GM23338 (cell line): ENCODE data around the gene POLR2L. TPM values are rescaled to one million over a fixed set of nuclear protein-coding genes. Genes with fewer than 3 reads are reported as not detected.
A peak's percentile ranks its signal among the peaks of the same experiment; 100 is the strongest.

Experiments used
- ATAC-seq: fragments of 200-7000 bp; cut with Tn5 transposase; 3 replicates; pipeline ENCODE4 v1.9.1; 2020
- DNase-seq: peaks from one replicate; pipeline ENCODE4 v3.0.0-alpha.2; 2015; ENCODE audit warnings: low spot score
- H2AFZ ChIP-seq: fragments of 200-600 bp; sonication (generic); 2 replicates; pipeline ENCODE4 v1.8.0; 2016; ENCODE audit warnings: antibody characterized with exemption, mild to moderate bottlenecking, moderate library complexity
- H3F3A ChIP-seq: fragments of 200-600 bp; sonication (generic); replicated peaks from 2 replicates; pipeline ENCODE4 v1.8.0; 2017; ENCODE audit warnings: antibody characterized with exemption, mixed run types, low read depth
- H3K27ac ChIP-seq: fragments of 200-600 bp; sonication (generic); 2 replicates; pipeline ENCODE4 v1.6.1; 2016; ENCODE audit warnings: low read depth
- H3K27me3 ChIP-seq: fragments of 200-600 bp; sonication (generic); 2 replicates; pipeline ENCODE4 v1.8.0; 2016; ENCODE audit warnings: mild to moderate bottlenecking, mixed run types, moderate library complexity; ENCODE audit not compliant: insufficient read depth
- H3K36me3 ChIP-seq: fragments of 200-600 bp; sonication (generic); 2 replicates; pipeline ENCODE4 v1.8.0; 2016; ENCODE audit warnings: mild to moderate bottlenecking; ENCODE audit not compliant: insufficient read depth
- H3K4me1 ChIP-seq: fragments of 200-600 bp; sonication (generic); 2 replicates; pipeline ENCODE4 v1.8.0; 2016; ENCODE audit warnings: mild to moderate bottlenecking, moderate library complexity; ENCODE audit not compliant: insufficient read depth
- H3K4me2 ChIP-seq: fragments of 200-600 bp; sonication (generic); 2 replicates; pipeline ENCODE4 v1.7.1; 2017; ENCODE audit warnings: mixed run types
- H3K4me3 ChIP-seq: fragments of 200-600 bp; sonication (generic); 2 replicates; pipeline ENCODE4 v1.6.1; 2016; ENCODE audit warnings: mixed run types
- H3K79me2 ChIP-seq: fragments of 200-600 bp; sonication (generic); replicated peaks from 2 replicates; pipeline ENCODE4 v1.8.0; 2017; ENCODE audit warnings: mild to moderate bottlenecking; ENCODE audit not compliant: insufficient read depth
- H3K9me2 ChIP-seq: fragments of 200-600 bp; sonication (generic); 2 replicates; pipeline ENCODE4 v1.8.0; 2017; ENCODE audit not compliant: insufficient read depth
- H4K20me1 ChIP-seq: fragments of 200-600 bp; sonication (generic); replicated peaks from 2 replicates; pipeline ENCODE4 v1.8.0; 2017; ENCODE audit warnings: mild to moderate bottlenecking; ENCODE audit not compliant: insufficient read depth
- H3K27ac Mint-ChIP-seq: 2 replicates; pipeline ENCODE4 v1.8.0; 2020; ENCODE audit warnings: inconsistent platforms, mild to moderate bottlenecking, moderate library complexity, mixed read lengths
- H3K27me3 Mint-ChIP-seq: 3 replicates; pipeline ENCODE4 v1.8.0; 2022; ENCODE audit warnings: low read depth, mild to moderate bottlenecking, moderate library complexity, mixed read lengths, inconsistent platforms; ENCODE audit not compliant: insufficient read depth, poor library complexity
- H3K36me3 Mint-ChIP-seq: 3 replicates; pipeline ENCODE4 v1.8.0; 2021; ENCODE audit warnings: low read depth, mild to moderate bottlenecking, inconsistent platforms, moderate library complexity, mixed read lengths
- H3K4me1 Mint-ChIP-seq: 3 replicates; pipeline ENCODE4 v1.8.0; 2020; ENCODE audit warnings: mild to moderate bottlenecking, inconsistent platforms, mixed read lengths
- H3K4me3 Mint-ChIP-seq: 3 replicates; pipeline ENCODE4 v1.8.0; 2021; ENCODE audit warnings: moderate library complexity, mild to moderate bottlenecking, inconsistent platforms, mixed read lengths
- H3K9me3 Mint-ChIP-seq: 3 replicates; pipeline ENCODE4 v1.8.0; 2020; ENCODE audit warnings: moderate library complexity, mild to moderate bottlenecking, inconsistent platforms, mixed read lengths
- CREB1 ChIP-seq: fragments of 250-450 bp; sonication (Bioruptor Pico); IDR thresholded peaks from 2 replicates; pipeline ENCODE4 v1.5.0; 2020; ENCODE audit warnings: low read depth, mild to moderate bottlenecking, moderate library complexity
- EZH2 ChIP-seq: fragments of 200-600 bp; sonication (generic); IDR thresholded peaks from one replicate; pipeline ENCODE4 v1.8.0; 2017; ENCODE audit warnings: antibody characterized with exemption, mild to moderate bottlenecking, low read depth; ENCODE audit not compliant: unreplicated experiment
- EZH2phosphoT487 ChIP-seq: fragments of 200-600 bp; sonication (generic); IDR thresholded peaks from one replicate; pipeline ENCODE4 v1.8.1; 2018; ENCODE audit warnings: antibody characterized with exemption; ENCODE audit not compliant: unreplicated experiment
- JUNB ChIP-seq: IDR thresholded peaks from one replicate; pipeline ENCODE4 v1.6.1; 2016; ENCODE audit warnings: antibody characterized with exemption; ENCODE audit not compliant: unreplicated experiment
- NANOG ChIP-seq: IDR thresholded peaks from 2 replicates; pipeline ENCODE4 v1.6.1; 2016; ENCODE audit warnings: antibody characterized with exemption, borderline replicate concordance
- POLR2AphosphoS5 ChIP-seq: IDR thresholded peaks from 2 replicates; pipeline ENCODE4 v1.6.1; 2016; ENCODE audit warnings: antibody characterized with exemption, low read depth
- STAT1 ChIP-seq: IDR thresholded peaks from one replicate; pipeline ENCODE4 v1.6.1; 2016; ENCODE audit warnings: antibody characterized with exemption; ENCODE audit not compliant: unreplicated experiment
- ZNF114 ChIP-seq: fragments of 250-450 bp; sonication (Bioruptor Pico); IDR thresholded peaks from 2 replicates; pipeline ENCODE4 v1.5.0; 2020; ENCODE audit warnings: mild to moderate bottlenecking, moderate library complexity
- ZNF331 ChIP-seq: fragments of 250-450 bp; sonication (Bioruptor Pico); IDR thresholded peaks from 2 replicates; pipeline ENCODE4 v1.5.0; 2020; ENCODE audit warnings: low read depth, mild to moderate bottlenecking, moderate library complexity
- polyA plus RNA-seq: library from polyadenylated mRNA; unstranded; fragments of >200 nt; fragmentation: Nextera tagmentation; extraction: Ambion mirVana; gene quantifications from 2 replicates; pipeline ENCODE4 v1.2.1, GENCODE V29; 2016
- total RNA-seq: library from RNA; depleted of rRNA; stranded (reverse); fragments of >200 nt; shearing (Covaris generic); gene quantifications from 2 replicates; pipeline ENCODE4 v1.2.3, GENCODE V29; 2014
- TF ChIP-seq, protein P1 (sequence below): IDR thresholded peaks from 2 replicates; pipeline ENCODE4 v1.6.1; 2016; ENCODE audit warnings: antibody characterized with exemption
- TF ChIP-seq, protein P2 (sequence below): IDR thresholded peaks from one replicate; pipeline ENCODE4 v1.6.1; 2018; ENCODE audit warnings: antibody characterized with exemption; ENCODE audit not compliant: unreplicated experiment
- TF ChIP-seq, protein P3 (sequence below), 2 experiments: fragments of 200-600 bp in 1 of 2; sonication (generic) in 1 of 2; conservative IDR thresholded peaks; 2 replicates each; pipeline versions ENCODE4 v1.5.1 to v1.6.1; 2016 to 2017; ENCODE audit warnings: antibody characterized with exemption in 2 of 2, low read depth in 2 of 2, mild to moderate bottlenecking in 2 of 2, moderate library complexity in 1 of 2
- TF ChIP-seq, protein P4 (sequence below): fragments of 250-450 bp; sonication (Bioruptor Pico); IDR thresholded peaks from 2 replicates; pipeline ENCODE4 v1.5.0; 2020; ENCODE audit warnings: mild to moderate bottlenecking, moderate library complexity

POLR2L gene
- total and polyA plus RNA-seq, 2 experiments from 2014 or later = 32.2 to 369 TPM

DNA sequence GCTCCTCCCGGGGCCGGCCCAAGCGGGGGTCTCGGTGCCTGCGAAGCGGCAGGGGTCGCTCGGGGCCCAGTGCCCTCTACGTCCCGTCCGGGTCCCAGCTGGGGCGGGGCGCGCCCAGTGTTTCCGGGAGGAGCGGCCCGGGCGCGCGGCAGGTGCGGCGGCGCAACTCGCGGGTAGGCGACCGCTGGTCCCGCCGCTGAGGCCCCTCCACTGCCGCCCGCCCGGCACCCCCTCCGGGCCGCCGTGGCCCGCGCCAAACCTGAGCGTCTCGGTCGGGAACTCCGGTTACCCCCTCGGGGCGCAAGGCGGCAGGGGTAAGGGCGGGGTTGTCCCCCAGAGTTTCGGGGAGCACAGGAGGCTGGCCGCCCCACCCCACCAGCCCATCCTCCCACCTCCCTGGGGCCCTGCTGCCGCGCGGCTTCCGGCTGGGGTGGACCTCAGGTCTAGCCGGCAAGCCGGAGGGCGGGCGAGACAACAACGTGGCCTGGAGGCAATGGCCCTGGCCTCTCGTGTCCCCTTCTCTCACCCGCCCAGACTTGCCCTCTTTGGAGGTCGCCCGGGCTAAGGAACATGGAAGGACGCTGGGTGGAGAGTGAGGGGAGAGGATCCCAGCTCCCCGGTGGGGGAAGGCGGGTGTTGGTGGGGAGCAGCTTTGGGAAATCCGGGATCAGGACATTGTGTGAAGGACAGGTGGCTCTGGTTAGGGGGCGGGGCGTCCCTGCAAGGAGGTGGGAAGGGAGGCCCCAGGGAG is 15.0 kb downstream of the POLR2L start:
- Histone ChIP-seq H2AFZ (peak overlapping the region; percentile 96), H3K36me3 (no peaks in the 10 kb centered on the region), H3K4me2 (peak overlapping the region; percentile 98), H3K27ac (peak overlapping the region; percentile 90), H3K9me2 (no peaks in the 10 kb centered on the region), H3K79me2 (no peaks in the 10 kb centered on the region), H3K4me3 (peak overlapping the region; percentile 82), H3K4me1 (peaks cover 25% of the 10 kb centered on the region), H3F3A (peaks cover 24% of the 10 kb centered on the region), H3K27me3 (peaks cover 27% of the 10 kb centered on the region), H4K20me1 (peaks cover 4% of the 10 kb centered on the region; the same call in 1 of the 2 replicates)
- Mint-ChIP-seq H3K36me3 (peaks cover 7% of the 10 kb centered on the region; the same call in 1 of the 3 replicates), H3K27me3 (peaks cover 63% of the 10 kb centered on the region), H3K27ac (0 out of 2 replicates have a peak overlapping the region, but pooled peaks have one; percentile 67), H3K4me3 (peak overlapping the region; percentile 79), H3K9me3 (no peaks in the 10 kb centered on the region; the same call in 2 of the 3 replicates), H3K4me1 (peaks cover 40% of the 10 kb centered on the region)
- TF ChIP-seq ZNF114 (no peak), CREB1 (CRISPR knock-in tag) (no peak), EZH2phosphoT487 (no peak), JUNB (no peak), NANOG (no peak), POLR2AphosphoS5 (peak; percentile 75), EZH2 (no peak), STAT1 (no peak), ZNF331 (no peak)
- TF ChIP-seq, protein P1, sequence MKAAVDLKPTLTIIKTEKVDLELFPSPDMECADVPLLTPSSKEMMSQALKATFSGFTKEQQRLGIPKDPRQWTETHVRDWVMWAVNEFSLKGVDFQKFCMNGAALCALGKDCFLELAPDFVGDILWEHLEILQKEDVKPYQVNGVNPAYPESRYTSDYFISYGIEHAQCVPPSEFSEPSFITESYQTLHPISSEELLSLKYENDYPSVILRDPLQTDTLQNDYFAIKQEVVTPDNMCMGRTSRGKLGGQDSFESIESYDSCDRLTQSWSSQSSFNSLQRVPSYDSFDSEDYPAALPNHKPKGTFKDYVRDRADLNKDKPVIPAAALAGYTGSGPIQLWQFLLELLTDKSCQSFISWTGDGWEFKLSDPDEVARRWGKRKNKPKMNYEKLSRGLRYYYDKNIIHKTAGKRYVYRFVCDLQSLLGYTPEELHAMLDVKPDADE = peak; percentile 29; the same call in 1 of the 2 replicates
- TF ChIP-seq, protein P2, sequence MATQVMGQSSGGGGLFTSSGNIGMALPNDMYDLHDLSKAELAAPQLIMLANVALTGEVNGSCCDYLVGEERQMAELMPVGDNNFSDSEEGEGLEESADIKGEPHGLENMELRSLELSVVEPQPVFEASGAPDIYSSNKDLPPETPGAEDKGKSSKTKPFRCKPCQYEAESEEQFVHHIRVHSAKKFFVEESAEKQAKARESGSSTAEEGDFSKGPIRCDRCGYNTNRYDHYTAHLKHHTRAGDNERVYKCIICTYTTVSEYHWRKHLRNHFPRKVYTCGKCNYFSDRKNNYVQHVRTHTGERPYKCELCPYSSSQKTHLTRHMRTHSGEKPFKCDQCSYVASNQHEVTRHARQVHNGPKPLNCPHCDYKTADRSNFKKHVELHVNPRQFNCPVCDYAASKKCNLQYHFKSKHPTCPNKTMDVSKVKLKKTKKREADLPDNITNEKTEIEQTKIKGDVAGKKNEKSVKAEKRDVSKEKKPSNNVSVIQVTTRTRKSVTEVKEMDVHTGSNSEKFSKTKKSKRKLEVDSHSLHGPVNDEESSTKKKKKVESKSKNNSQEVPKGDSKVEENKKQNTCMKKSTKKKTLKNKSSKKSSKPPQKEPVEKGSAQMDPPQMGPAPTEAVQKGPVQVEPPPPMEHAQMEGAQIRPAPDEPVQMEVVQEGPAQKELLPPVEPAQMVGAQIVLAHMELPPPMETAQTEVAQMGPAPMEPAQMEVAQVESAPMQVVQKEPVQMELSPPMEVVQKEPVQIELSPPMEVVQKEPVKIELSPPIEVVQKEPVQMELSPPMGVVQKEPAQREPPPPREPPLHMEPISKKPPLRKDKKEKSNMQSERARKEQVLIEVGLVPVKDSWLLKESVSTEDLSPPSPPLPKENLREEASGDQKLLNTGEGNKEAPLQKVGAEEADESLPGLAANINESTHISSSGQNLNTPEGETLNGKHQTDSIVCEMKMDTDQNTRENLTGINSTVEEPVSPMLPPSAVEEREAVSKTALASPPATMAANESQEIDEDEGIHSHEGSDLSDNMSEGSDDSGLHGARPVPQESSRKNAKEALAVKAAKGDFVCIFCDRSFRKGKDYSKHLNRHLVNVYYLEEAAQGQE = no peak
- TF ChIP-seq, protein P3, sequence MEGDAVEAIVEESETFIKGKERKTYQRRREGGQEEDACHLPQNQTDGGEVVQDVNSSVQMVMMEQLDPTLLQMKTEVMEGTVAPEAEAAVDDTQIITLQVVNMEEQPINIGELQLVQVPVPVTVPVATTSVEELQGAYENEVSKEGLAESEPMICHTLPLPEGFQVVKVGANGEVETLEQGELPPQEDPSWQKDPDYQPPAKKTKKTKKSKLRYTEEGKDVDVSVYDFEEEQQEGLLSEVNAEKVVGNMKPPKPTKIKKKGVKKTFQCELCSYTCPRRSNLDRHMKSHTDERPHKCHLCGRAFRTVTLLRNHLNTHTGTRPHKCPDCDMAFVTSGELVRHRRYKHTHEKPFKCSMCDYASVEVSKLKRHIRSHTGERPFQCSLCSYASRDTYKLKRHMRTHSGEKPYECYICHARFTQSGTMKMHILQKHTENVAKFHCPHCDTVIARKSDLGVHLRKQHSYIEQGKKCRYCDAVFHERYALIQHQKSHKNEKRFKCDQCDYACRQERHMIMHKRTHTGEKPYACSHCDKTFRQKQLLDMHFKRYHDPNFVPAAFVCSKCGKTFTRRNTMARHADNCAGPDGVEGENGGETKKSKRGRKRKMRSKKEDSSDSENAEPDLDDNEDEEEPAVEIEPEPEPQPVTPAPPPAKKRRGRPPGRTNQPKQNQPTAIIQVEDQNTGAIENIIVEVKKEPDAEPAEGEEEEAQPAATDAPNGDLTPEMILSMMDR (conservative IDR thresholded peaks at IDR 0.05; ENCODE audit: low read depth in 2 of 2) = peak in 1 of 2 experiments; percentile 32; a peak in 1 of 4 replicates
- TF ChIP-seq, protein P4, sequence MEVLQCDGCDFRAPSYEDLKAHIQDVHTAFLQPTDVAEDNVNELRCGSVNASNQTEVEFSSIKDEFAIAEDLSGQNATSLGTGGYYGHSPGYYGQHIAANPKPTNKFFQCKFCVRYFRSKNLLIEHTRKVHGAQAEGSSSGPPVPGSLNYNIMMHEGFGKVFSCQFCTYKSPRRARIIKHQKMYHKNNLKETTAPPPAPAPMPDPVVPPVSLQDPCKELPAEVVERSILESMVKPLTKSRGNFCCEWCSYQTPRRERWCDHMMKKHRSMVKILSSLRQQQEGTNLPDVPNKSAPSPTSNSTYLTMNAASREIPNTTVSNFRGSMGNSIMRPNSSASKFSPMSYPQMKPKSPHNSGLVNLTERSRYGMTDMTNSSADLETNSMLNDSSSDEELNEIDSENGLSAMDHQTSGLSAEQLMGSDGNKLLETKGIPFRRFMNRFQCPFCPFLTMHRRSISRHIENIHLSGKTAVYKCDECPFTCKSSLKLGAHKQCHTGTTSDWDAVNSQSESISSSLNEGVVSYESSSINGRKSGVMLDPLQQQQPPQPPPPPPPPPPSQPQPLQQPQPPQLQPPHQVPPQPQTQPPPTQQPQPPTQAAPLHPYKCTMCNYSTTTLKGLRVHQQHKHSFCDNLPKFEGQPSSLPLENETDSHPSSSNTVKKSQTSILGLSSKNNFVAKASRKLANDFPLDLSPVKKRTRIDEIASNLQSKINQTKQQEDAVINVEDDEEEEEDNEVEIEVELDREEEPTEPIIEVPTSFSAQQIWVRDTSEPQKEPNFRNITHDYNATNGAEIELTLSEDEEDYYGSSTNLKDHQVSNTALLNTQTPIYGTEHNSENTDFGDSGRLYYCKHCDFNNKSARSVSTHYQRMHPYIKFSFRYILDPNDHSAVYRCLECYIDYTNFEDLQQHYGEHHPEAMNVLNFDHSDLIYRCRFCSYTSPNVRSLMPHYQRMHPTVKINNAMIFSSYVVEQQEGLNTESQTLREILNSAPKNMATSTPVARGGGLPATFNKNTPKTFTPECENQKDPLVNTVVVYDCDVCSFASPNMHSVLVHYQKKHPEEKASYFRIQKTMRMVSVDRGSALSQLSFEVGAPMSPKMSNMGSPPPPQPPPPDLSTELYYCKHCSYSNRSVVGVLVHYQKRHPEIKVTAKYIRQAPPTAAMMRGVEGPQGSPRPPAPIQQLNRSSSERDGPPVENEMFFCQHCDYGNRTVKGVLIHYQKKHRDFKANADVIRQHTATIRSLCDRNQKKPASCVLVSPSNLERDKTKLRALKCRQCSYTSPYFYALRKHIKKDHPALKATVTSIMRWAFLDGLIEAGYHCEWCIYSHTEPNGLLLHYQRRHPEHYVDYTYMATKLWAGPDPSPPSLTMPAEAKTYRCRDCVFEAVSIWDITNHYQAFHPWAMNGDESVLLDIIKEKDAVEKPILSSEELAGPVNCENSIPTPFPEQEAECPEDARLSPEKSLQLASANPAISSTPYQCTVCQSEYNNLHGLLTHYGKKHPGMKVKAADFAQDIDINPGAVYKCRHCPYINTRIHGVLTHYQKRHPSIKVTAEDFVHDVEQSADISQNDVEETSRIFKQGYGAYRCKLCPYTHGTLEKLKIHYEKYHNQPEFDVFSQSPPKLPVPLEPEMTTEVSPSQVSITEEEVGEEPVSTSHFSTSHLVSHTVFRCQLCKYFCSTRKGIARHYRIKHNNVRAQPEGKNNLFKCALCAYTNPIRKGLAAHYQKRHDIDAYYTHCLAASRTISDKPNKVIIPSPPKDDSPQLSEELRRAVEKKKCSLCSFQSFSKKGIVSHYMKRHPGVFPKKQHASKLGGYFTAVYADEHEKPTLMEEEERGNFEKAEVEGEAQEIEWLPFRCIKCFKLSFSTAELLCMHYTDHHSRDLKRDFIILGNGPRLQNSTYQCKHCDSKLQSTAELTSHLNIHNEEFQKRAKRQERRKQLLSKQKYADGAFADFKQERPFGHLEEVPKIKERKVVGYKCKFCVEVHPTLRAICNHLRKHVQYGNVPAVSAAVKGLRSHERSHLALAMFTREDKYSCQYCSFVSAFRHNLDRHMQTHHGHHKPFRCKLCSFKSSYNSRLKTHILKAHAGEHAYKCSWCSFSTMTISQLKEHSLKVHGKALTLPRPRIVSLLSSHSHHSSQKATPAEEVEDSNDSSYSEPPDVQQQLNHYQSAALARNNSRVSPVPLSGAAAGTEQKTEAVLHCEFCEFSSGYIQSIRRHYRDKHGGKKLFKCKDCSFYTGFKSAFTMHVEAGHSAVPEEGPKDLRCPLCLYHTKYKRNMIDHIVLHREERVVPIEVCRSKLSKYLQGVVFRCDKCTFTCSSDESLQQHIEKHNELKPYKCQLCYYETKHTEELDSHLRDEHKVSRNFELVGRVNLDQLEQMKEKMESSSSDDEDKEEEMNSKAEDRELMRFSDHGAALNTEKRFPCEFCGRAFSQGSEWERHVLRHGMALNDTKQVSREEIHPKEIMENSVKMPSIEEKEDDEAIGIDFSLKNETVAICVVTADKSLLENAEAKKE (CRISPR knock-in tag) = no peak
- DNase-seq (peak; percentile 87), ATAC-seq (peak; percentile 3)
